H1 (cell line): Measurements from ENCODE around the gene KRT1.

Experiments used
- BRCA1 ChIP-seq: IDR thresholded peaks from 2 replicates; pipeline ENCODE4 v1.6.1; 2012; ENCODE audit warnings: low read depth, low read length, improper control_type of control experiment
- CHD1 ChIP-seq: IDR thresholded peaks from 2 replicates; pipeline ENCODE4 v1.6.1; 2012; ENCODE audit warnings: low read depth, low read length, improper control_type of control experiment
- CTCF ChIP-seq, 3 experiments: IDR thresholded peaks; 1 replicate in 2 of 3; 2 replicates in 1 of 3; pipeline versions ENCODE4 v1.5.1 to v1.6.1; 2011; ENCODE audit warnings: low read length in 3 of 3, mild to moderate bottlenecking in 3 of 3, inconsistent platforms in 2 of 3, low read depth in 1 of 3, moderate library complexity in 1 of 3; ENCODE audit not compliant: insufficient read depth in 1 of 3; ENCODE audit errors: control extremely low read depth in 1 of 3
- HDAC6 ChIP-seq: IDR thresholded peaks from one replicate; pipeline ENCODE4 v1.7.1; 2012; ENCODE audit warnings: low read depth, mild to moderate bottlenecking, inconsistent platforms, low read length, moderate library complexity

GRCh38 chr12:52657250-52657902 lies 22.8 kb downstream of the KRT1 start:
- TF ChIP-seq CHD1 = no peak
- TF ChIP-seq HDAC6 = no peak
- no peak for TF ChIP-seq CTCF (IDR thresholded peaks at IDR 0.05; ENCODE audit: control extremely low read depth in 1 of 3, insufficient read depth in 1 of 3, low read depth in 1 of 3, low read length in 3 of 3)
- TF ChIP-seq BRCA1 = no peak
